Ramos (cell line): ENCODE results near the gene GAPVD1.

ENCODE experiments used
- in situ Hi-C: fragments of 300-500 bp; cut with MboI; formaldehyde crosslinking; loops from one replicate; pipeline ENCODE4 v1.14.3; 2022; ENCODE audit warnings: low sequenced_read_pairs; ENCODE audit not compliant: unreplicated experiment

Gene GAPVD1

DNA sequence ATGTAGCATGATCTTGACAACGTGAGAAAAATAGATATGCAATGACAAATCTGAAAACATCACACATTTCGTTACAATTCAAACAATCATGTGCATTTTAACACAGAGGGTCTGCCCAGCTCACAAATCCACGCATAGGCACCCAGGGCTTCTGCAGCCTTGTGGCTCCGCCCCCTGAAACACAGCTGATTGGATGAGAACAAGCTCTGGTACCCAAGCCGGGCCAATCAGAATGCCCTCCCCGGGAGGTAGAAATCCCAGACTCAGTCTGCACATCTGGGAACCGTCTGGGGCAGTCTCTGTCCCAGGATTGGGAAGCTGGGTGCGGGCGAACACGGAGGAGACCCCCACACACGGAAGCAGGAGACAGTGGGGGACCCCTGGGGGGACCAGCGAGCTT, 137.5 kb downstream of the GAPVD1 start:
- in situ Hi-C loops, result no loop called here

GRCh38 chr9:125399666-125400065, 138.0 kb downstream of the GAPVD1 start:
- in situ Hi-C loops, result loop anchor here (10.0 kb wide), 1 partner anchor 1075 kb away; no protein-coding TSS in a partner anchor

DNA sequence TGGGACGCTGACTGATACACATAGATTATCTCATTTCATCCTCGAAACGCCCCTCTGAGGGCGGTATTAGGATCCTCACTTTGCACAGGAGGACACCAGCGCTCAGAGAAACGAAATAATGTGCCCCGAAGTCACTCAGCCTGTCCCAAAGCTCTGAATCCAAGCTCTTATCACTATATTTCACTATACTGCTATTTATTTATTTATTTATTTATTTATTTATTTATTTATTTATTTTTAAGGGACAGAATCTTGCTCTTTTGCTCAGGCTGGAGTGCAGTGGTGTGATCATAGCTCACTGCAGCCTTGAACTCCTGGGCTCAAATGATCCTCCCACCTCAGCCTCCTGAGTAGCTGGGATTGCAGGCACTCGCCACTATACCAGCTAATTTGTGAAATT, 138.6 kb downstream of the GAPVD1 start:
- in situ Hi-C loops, result loop anchor here (10.0 kb wide), 1 partner anchor 1075 kb away; no protein-coding TSS in a partner anchor

- in situ Hi-C loops, result loop anchor here (10.0 kb wide), 1 partner anchor 1074 kb away; no protein-coding TSS in a partner anchor
These were observed 139.4 kb downstream of the GAPVD1 start for GRCh38 chr9:125400725-125401716.

GRCh38 chr9:125404733-125405132, 143.1 kb downstream of the GAPVD1 start:
- in situ Hi-C loops, result loop anchor here (10.0 kb wide), 1 partner anchor 1070 kb away; no protein-coding TSS in a partner anchor

GRCh38 chr9:125405938-125406809, 144.5 kb downstream of the GAPVD1 start:
- in situ Hi-C loops, result loop anchor here (10.0 kb wide), 1 partner anchor 1069 kb away; no protein-coding TSS in a partner anchor

DNA sequence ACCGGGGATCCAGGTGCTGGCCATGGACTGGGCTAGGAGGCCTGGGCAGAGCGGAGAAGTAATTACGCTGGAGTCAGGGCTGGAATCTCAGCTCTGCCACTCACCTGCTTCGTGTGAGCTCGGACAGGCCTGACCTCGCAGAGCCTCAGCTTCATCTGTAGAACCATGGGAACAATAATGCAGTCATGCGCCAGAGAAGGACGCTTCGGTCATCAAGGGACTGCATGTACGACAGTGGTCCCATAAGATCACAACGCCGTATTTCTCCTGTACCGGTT, 145.1 kb downstream of the GAPVD1 start:
- in situ Hi-C loops, result loop anchor here (10.0 kb wide), 1 partner anchor 1068 kb away; no protein-coding TSS in a partner anchor

DNA sequence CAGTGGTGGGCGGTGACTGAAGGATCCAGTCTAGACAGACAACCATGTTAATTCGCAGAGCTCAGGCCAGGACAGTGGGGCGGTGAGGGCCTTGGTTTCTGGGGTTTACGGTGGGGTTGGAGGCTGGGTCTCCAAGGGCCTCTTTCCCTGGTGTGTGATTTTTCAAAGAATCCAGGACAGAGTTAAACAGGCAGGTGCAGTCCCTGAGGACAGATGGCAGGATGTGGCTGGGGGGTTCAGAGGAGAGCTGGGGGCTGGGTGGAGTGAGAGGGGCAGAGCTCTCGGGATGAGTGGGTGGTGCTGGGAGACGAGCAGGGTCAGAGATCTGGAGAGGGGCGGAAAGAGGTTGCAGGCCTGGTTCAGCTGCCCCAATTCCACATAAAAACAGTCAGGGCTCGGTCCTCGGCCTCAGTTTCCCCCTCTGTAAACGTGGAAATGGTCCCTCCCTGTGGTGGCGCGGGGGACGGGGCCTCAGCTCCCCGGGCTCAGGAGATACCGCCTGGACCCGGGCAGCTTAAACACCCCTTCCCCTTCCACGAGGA, 145.9 kb downstream of the GAPVD1 start:
- in situ Hi-C loops, result loop anchor here (10.0 kb wide), 1 partner anchor 1067 kb away; no protein-coding TSS in a partner anchor

GRCh38 chr9:125407974-125408900, 146.6 kb downstream of the GAPVD1 start:
- in situ Hi-C loops, result loop anchor here (10.0 kb wide), 1 partner anchor 1067 kb away; no protein-coding TSS in a partner anchor

DNA sequence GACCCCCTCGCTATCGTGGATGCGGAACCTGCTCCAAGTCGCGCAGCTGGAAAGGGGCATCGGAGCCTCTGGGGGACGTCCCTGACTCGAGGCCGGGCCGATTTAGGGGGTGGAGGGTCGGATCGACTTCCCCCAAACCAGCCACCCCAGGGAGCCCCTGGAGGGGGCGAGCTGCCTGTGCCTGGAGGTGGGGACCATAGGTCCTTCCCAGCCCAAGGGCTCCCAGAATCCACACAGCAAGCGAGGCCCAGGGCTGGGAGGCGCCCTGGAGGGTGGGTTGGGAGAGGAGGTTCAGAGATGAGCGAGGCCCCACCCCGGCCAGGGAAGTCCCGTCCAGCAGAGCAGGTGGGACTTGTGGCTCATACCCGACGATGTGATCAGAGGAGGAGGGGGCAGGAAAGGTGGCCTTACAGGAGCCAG, 147.6 kb downstream of the GAPVD1 start:
- in situ Hi-C loops, result loop anchor here (10.0 kb wide), 1 partner anchor 1066 kb away; no protein-coding TSS in a partner anchor

- in situ Hi-C loops, result loop anchor here (5.0 to 10.0 kb wide), 2 partner anchors 817 to 1065 kb away; no protein-coding TSS in a partner anchor
These were observed 148.3 kb downstream of the GAPVD1 start for GRCh38 chr9:125409637-125410521.

DNA sequence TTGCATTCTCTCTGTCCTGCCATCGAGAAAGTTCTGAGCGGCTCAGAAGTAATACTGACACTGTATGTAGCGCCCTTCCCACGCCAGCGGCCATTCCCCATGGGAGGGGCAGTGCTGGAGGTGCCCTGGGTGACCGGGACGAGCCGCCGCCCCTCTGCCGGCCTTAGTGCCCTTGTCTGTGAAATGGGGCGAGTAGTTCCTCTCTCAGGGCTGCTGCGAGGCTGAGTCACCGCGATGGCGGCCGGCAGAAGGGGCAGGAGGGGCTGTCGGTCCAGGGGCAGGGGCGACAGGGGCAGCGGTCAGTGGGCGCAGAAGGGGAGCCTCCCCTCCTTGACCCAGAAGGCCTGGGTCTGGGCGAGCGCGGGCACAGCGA, 148.9 kb downstream of the GAPVD1 start:
- in situ Hi-C loops, result loop anchor here (5.0 kb wide), 1 partner anchor 817 kb away; no protein-coding TSS in a partner anchor

DNA sequence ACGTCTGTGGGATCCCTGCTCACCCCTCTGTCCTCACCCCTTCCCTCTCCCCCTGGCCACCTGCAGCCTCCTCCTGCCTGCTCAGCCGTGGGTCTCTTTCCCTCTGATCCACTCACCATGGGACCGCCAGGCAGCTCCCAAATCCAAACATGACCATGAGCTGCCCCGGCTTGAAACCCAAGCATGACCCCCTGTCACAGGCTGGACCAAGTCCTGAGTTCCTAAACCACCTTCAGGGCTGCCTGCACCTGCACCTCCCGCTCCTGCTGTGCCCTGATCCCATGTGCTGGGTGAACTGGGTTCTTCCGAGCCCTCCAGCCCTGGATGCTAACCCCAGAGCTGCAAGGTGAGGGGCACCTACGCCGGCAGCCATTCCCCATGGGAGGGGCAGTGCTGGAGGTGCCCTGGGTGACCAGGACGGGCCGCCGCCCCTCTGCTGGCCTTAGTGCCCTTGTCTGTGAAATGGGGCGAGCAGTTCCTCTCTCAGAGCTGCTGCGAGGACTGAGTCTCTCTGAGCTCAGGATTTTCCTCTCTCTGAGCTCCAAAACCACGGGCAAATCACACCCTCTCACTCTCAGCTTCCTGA, 149.6 kb downstream of the GAPVD1 start:
- in situ Hi-C loops, result loop anchor here (5.0 kb wide), 1 partner anchor 816 kb away; no protein-coding TSS in a partner anchor

GRCh38 chr9:125412166-125412565, 150.5 kb downstream of the GAPVD1 start:
- in situ Hi-C loops, result loop anchor here (5.0 kb wide), 1 partner anchor 815 kb away; no protein-coding TSS in a partner anchor

DNA sequence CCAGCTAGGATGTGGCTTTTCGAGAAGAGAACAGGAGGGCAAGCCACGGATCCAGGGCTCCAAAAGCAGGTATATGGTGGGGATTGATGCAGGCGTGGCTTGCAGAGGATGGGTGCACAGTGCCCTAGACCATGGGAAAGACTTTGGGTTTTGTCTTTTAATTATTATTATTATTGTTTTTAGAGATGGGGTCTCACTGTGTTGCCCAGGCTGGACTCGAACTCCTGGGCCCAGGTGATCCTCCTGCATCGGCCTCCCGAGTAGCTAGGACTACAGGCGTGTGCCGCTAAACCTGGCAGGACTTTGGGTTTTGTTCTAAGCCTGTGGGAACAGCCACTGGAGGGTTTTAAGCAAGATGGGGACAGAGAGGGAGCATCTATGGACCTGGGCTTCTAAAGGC, 152.0 kb downstream of the GAPVD1 start:
- in situ Hi-C loops, result loop anchor here (5.0 kb wide), 1 partner anchor 814 kb away; no protein-coding TSS in a partner anchor

- in situ Hi-C loops, result no loop called here
These were observed 154.2 kb downstream of the GAPVD1 start for GRCh38 chr9:125415583-125416460.
